ENCODE results near the gene BAG3.

DNA sequence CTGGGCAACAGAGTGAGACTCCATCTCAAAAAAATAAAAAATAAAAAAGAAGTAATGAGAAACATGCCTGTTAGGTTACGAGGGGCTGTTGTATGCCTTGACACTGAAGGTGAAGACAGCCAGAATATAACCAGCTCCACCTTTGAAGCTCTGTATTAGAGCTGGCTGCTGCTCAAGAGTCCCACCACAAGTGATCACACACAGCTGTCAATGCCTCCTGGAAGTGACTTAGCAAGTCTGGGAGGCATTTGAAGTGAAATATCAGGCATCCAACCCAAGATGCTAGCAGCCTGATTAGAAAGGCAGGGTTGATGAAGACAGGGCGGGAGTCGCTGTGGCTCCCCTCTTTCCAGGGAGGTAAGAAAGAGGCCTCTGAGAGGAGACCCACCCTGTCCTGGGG, 40.5 kb downstream of the BAG3 start:
- TF ChIP-seq EZH2 (IDR thresholded peaks at IDR 0.05; ENCODE audit: insufficient read depth, poor library complexity, severe bottlenecking) (no peak), EZH2phosphoT487 (IDR thresholded peaks at IDR 0.05; ENCODE audit: insufficient read depth, low read depth) (no peak)
